SK-N-MC (cell line): ENCODE results near the gene S1PR5.
"Not testable (repeated sequence)": the region's sequence is repeated elsewhere in the genome, so short reads cannot be mapped to it uniquely, and the experiment has no call there.

Source experiments
- DNase-seq: peaks from one replicate; pipeline ENCODE4 v3.0.0-alpha.2; 2011; ENCODE audit warnings: low read depth, low spot score
- H3K27ac ChIP-seq: fragments of 200-600 bp; sonication (generic); 2 replicates; pipeline ENCODE4 v1.5.1; 2016; ENCODE audit warnings: mixed run types
- H3K36me3 ChIP-seq: fragments of 200-600 bp; sonication (generic); 2 replicates; pipeline ENCODE4 v1.6.1; 2017; ENCODE audit warnings: antibody characterized with exemption, low read length, mixed read lengths; ENCODE audit not compliant: insufficient read depth
- H3K4me3 ChIP-seq: fragments of 200-600 bp; sonication (generic); 2 replicates; pipeline ENCODE4 v1.5.1; 2016
- H3K9ac ChIP-seq: fragments of 200-600 bp; sonication (generic); 2 replicates; pipeline ENCODE4 v1.8.0; 2017; ENCODE audit warnings: mixed run types, mixed read lengths; ENCODE audit not compliant: insufficient read length
- H3K9me3 ChIP-seq: fragments of 200-600 bp; sonication (generic); 2 replicates; pipeline ENCODE4 v1.6.1; 2017; ENCODE audit warnings: low read depth, mild to moderate bottlenecking, antibody characterized with exemption, low read length, moderate library complexity, mixed read lengths
- EZH2 ChIP-seq: fragments of 200-600 bp; sonication (generic); IDR thresholded peaks from one replicate; pipeline ENCODE4 v1.6.1; 2017; ENCODE audit warnings: antibody characterized with exemption
- FOXP2 ChIP-seq: optimal IDR thresholded peaks from 2 replicates; pipeline ENCODE3; 2011; ENCODE audit warnings: mild to moderate bottlenecking, moderate library complexity; ENCODE audit not compliant: insufficient read depth; ENCODE audit errors: extremely low read length, control extremely low read depth
- POLR2AphosphoS5 ChIP-seq: IDR thresholded peaks from 2 replicates; pipeline ENCODE4 v1.6.1; 2012; ENCODE audit warnings: mild to moderate bottlenecking, low read depth, low read length, borderline replicate concordance

S1PR5 gene

DNA sequence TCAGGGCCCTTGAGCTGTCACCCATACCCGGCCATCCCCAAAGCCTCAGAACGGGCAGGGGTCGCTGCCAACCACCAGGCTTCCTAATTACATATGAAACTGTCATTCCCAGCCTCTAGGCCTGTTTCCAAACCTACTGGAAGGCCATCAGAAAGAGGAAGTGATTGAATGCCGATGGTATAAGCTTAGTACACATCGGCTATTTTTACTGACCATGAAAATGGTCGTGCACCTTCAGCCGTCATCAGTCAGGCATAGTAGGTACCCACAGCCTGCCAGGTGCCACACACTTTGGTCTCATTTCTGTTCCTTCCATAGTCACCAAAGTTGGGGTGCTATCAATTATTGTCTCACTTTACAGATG lies 38.3 kb upstream of the S1PR5 start:
- TF ChIP-seq POLR2AphosphoS5 = no peak
- TF ChIP-seq EZH2 = no peak
- TF ChIP-seq FOXP2 = no peak
- Histone ChIP-seq H3K27ac (no peak overlapping the region), H3K9ac (no peak overlapping the region), H3K9me3 (no peaks in the 10 kb centered on the region), H3K4me3 (no peak overlapping the region), H3K36me3 (peaks cover 79% of the 10 kb centered on the region)
- no peak for DNase-seq

DNA sequence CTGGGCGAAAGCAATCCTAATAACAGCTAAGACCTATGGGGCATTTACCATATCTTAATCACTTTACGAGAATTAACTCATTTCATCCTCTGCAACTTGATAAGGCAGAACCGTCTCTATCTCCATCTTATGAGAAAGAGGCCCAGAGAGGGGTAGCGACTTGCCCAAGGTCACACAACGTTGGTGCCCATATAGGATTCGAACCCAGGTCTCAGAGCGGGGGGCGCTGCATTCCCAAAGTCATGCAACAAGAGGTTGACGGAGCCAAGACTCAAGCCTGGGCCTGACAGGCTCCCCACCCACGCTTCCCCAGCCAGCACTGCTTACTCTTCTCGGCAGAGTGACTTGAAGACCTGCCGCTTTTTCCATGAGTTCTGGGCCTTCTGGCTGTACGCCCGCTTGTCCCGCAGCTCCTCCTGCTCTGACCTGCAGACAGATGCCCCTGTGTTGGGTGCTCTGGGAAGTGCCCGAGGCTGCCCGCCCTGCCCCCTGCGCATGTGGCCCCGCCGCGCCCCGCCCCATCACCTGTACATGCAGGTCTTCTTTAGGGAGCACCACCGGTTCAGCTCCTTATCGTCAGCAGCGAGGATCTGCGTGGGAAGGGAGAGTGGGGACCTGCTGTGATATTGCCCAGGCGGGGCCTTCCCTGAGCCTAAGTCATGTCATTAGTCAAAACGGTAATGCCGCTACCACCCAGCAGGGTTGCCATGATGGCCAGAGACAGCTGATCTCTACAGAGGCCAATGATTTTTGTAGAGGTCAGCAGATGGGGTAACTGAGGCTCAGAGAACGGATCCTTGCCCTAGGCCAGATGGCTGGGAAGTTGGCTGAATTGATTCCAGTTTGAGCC lies 37.7 kb upstream of the S1PR5 start:
- H3K9me3 ChIP-seq = no peaks in the 10 kb centered on the region
- H3K9ac ChIP-seq = no peak overlapping the region
- TF ChIP-seq FOXP2 (no peak), EZH2 (no peak), POLR2AphosphoS5 (no peak; the same call in 1 of the 2 replicates)
- no peak for DNase-seq
- H3K36me3 ChIP-seq = peaks cover 73% of the 10 kb centered on the region
- H3K27ac ChIP-seq = no peak overlapping the region
- H3K4me3 ChIP-seq = no peak overlapping the region

DNA sequence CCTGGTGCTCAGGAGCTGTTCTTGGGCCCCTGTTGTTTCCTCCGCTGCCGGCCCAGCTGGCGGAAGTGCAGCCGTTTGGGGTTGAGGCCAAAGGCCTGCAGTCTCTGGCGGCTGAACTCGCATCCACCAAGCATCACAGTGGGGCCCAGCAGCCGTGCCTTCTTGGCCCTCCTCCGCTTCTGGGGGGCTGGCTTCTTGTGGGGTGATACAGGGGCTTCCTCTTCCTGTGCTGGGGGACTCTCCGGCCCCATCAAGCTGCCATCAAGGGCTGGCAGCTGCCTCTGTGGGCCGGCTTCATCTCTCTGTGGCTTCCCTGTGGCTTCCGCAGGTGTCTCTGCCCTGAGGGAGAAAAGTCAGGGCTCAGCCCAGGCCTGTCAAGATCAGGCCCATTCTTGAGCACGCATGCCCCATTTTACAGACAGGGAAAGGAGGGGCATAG lies 36.7 kb upstream of the S1PR5 start:
- no peak for DNase-seq
- TF ChIP-seq FOXP2 = no peak
- TF ChIP-seq POLR2AphosphoS5 = no peak
- TF ChIP-seq EZH2 = no peak
- peak overlapping the region; percentile 9; the same call in 1 of the 2 replicates for H3K27ac ChIP-seq
- peaks cover 64% of the 10 kb centered on the region for H3K36me3 ChIP-seq
- H3K9me3 ChIP-seq = no peaks in the 10 kb centered on the region
- no peak overlapping the region for H3K4me3 ChIP-seq
- no peak overlapping the region for H3K9ac ChIP-seq

DNA sequence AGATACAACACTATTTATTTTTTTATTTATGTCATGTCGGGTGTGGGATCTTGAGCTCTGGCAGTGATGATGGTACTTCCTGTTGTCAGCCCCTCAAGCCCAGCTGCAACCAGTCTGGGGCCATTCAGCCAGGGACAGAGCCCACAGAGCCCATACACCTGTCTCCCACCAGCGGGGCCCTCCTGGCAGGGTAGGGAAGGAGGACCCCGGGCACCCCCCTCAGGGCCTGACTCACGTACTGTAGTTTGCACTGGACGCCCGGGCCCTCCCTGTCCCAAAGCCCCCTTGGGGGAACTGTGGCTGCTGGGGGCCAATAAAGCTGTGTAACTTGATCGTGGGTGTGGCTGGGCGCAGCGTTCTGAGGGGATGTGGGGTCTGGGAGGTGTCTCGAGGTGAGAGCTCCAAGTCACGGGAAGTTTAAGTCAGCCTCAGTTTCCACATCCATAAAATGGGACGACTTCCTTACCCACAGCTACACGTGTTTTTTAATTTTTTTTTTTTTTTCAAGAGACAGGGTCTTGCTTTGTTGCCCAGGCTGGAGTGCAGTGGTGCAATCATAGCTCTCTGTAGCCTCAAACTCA lies 35.9 kb upstream of the S1PR5 start:
- Histone ChIP-seq H3K27ac (no peak overlapping the region), H3K36me3 (peaks cover 60% of the 10 kb centered on the region), H3K4me3 (no peak overlapping the region), H3K9ac (no peak overlapping the region), H3K9me3 (no peaks in the 10 kb centered on the region)
- DNase-seq = no peak
- TF ChIP-seq EZH2 (no peak), FOXP2 (no peak), POLR2AphosphoS5 (no peak)

DNA sequence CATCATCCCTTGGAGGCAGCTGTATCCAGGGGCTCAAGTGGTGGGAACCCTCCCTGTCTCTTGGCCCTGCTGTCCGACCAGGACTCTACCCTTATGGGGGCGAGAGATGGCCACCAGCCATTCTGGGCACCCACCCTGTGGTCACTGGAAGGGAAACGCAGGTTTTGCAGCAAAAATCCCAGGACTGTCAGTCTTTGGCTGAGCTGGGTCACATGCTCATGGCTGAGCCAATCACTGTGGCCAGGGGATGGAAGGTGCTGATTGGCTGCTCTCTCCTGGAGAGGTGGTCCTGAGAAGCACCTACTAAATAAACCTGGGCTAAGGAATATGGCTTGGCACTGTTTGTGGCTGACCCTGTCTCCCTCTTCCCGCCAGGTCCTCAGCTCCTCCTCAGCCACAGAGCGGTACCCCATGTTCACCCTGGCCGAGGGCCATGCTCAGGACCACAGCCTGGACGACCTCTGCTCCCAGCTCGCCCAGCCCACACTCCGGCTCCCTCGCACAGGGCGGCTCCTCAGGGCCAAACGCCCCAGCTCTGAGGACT lies 35.3 kb upstream of the S1PR5 start:
- Histone ChIP-seq H3K9me3 (no peaks in the 10 kb centered on the region), H3K4me3 (no peak overlapping the region), H3K27ac (no peak overlapping the region), H3K36me3 (peaks cover 54% of the 10 kb centered on the region), H3K9ac (no peak overlapping the region)
- DNase-seq = no peak
- TF ChIP-seq EZH2 (no peak), POLR2AphosphoS5 (peak; percentile 61), FOXP2 (no peak)

DNA sequence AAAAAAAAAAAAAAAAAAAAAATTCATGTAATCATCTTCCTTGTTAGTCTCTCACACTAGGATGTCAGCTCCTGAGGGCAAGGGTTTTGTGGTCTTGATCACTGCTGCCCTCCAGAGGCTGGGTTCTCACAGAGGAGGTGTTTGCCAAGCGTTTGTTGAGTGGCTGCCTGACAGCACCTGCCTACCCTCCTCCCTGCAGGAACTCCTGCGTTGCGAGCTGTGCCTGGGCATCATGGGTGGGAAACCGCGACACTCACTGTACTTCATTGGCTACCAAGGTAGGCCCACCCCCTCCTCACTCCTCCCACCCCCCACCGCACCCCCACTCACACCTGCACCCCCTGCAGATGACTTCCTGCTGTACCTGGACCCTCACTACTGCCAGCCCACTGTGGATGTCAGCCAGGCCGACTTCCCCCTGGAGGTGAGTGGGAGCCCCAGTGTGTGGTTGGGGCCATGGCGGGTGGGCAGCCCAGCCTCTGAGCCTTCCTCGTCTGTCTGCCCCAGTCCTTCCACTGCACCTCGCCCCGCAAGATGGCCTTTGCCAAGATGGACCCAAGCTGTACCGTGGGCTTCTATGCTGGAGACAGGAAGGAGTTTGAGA lies 34.6 kb upstream of the S1PR5 start:
- H3K27ac ChIP-seq = no peak overlapping the region
- no peak overlapping the region for H3K9ac ChIP-seq
- no peak; the same call in 1 of the 2 replicates for TF ChIP-seq POLR2AphosphoS5
- no peak for TF ChIP-seq EZH2
- TF ChIP-seq FOXP2 = no peak
- H3K4me3 ChIP-seq = no peak overlapping the region
- no peak for DNase-seq
- H3K36me3 ChIP-seq = peaks cover 50% of the 10 kb centered on the region
- H3K9me3 ChIP-seq = no peaks in the 10 kb centered on the region

DNA sequence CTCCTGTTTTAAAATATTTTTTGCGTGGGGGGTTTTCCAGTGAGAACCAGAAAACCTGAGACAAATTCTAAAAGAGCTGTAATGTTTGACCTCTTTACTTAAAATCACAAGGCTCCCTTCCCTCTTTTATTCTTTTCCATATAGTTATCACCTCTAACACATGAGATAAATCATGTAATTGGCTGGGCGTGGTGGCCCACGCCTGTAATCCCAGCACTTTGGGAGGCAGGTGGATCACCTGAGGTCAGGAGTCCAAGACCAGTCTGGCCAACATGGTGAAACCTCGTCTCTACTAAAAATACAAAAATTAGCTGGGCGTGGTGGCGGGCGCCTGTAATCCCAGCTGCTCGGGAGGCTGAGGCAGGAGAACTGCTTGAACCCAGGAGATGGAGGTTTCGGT lies 33.8 kb upstream of the S1PR5 start:
- H3K4me3 ChIP-seq, H3K9me3 ChIP-seq, DNase-seq, H3K9ac ChIP-seq, H3K27ac ChIP-seq: not testable (repeated sequence)
- peaks cover 45% of the 10 kb centered on the region for H3K36me3 ChIP-seq

DNA sequence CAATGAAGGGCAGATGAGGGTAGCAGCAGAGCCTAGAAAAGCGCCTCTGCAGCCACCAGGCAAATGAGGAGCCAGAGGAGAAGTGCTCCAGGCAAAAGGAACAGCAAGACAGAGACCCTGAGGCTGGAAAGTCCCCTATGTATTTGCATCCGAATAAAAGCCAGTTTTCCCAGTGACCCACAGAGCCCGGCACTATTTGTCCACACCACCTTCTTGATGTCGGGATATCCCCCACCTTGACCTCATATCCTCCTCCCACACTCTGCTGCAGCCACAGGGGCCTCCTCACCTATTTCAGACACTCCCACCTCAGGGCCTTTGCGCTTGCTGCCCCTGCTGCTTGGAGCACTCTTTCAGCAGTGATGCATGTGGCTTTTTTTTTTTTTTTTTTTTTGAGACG lies 33.1 kb upstream of the S1PR5 start:
- no peak overlapping the region for H3K4me3 ChIP-seq
- H3K9ac ChIP-seq = no peak overlapping the region
- no peak for DNase-seq
- peaks cover 38% of the 10 kb centered on the region for H3K36me3 ChIP-seq
- TF ChIP-seq POLR2AphosphoS5 = no peak
- no peak for TF ChIP-seq EZH2
- H3K27ac ChIP-seq = no peak overlapping the region
- H3K9me3 ChIP-seq = no peaks in the 10 kb centered on the region
